Cardiac septum (tissue), 1 donor: ENCODE measurements around the gene CROCC2. TPM values are rescaled to one million over a fixed set of nuclear protein-coding genes. Genes with fewer than 3 reads are reported as not detected.
A peak's percentile ranks its signal among the peaks of the same experiment; 100 is the strongest.

Experiments used
- DNase-seq: peaks from one replicate; pipeline ENCODE4 v3.0.0-alpha.2; 2020; ENCODE audit warnings: low spot score
- intact Hi-C: fragments of 100-400 bp; cut with DNase I; formaldehyde crosslinking; loops from one replicate; pipeline ENCODE4 v1.14.0; 2022
- total RNA-seq: library from RNA; stranded (reverse); fragmentation: NEBNext Ultra II Directional; extraction: Animal tissue kit (Norgen Biotek cat#: 25700); gene quantifications from one replicate; pipeline ENCODE4 v1.2.1, GENCODE V29; 2021
- donor health status: DM: no; HTN: no; CAD: no.

The CROCC2 gene
- total RNA-seq, 1 donor from 2014 or later: not detected

GRCh38 chr2:240990266-240990529 lies 84.1 kb downstream of the CROCC2 start:
- intact Hi-C loops: loop anchor here (2.0 to 5.0 kb wide), 2 partner anchors 75 to 138 kb away; no protein-coding TSS in a partner anchor
- DNase-seq: peak; percentile 26

GRCh38 chr2:240990726-240991377 lies 84.7 kb downstream of the CROCC2 start:
- DNase-seq: peak; percentile 72
- intact Hi-C loops: loop anchor here (2.0 to 5.0 kb wide), 2 partner anchors 76 to 139 kb away; no protein-coding TSS in a partner anchor

GRCh38 chr2:240991378-240992263 lies 85.5 kb downstream of the CROCC2 start:
- peak; percentile 88 for DNase-seq
- intact Hi-C loops: loop anchor here (2.0 to 5.0 kb wide), 2 partner anchors 77 to 139 kb away; no protein-coding TSS in a partner anchor

DNA sequence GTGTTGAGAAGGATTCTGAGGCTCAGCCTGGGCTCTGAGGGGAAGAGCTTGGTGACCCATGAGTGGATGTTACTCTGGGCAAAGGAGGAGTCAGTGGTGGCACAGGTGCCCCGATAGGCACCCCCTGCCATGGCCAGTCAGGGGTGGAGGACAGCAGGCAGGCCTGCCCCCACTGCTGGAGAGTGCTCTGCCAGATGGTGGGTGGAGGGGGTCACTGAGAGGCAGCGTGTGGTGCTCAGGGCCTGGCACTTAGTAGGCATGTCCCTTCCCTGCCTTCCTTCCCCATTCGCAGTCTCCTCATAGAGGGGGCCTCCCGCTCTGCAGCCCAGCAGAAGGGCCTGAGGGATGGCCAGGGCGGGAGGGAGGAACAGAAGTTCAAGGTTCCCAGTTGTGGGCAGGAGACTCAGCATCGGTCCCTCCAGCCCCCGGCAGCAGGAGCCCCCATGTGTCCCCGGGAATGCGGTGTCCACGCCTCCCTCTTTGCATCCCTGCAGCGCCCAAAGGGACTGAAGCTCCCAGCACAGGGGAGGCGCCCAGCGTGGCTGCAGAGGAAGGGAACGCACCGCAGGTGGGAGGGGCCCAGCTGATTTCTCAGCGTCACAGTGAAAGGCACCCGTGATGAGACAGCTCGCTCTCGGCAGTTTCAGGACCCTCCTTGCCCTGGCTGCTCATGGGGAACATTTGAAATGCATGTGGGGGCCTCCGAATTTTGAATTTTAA lies 86.6 kb downstream of the CROCC2 start:
- intact Hi-C loops: loop anchor here (5.0 kb wide), 1 partner anchor 140 kb away; no protein-coding TSS in a partner anchor

GRCh38 chr2:240993446-240994170 lies 87.5 kb downstream of the CROCC2 start:
- peak; percentile 67 for DNase-seq
- intact Hi-C loops: loop anchor here (5.0 kb wide), 1 partner anchor 141 kb away; no protein-coding TSS in a partner anchor

More for the DNA sequence above, 86.6 kb downstream of the CROCC2 start:
- DNase-seq: peak; percentile 63

- DNase-seq: peak; percentile 57
- intact Hi-C loops: loop anchor here (5.0 kb wide), 1 partner anchor 142 kb away; no protein-coding TSS in a partner anchor
Observed at GRCh38 chr2:240994171-240994896, 88.2 kb downstream of the CROCC2 start.

DNA sequence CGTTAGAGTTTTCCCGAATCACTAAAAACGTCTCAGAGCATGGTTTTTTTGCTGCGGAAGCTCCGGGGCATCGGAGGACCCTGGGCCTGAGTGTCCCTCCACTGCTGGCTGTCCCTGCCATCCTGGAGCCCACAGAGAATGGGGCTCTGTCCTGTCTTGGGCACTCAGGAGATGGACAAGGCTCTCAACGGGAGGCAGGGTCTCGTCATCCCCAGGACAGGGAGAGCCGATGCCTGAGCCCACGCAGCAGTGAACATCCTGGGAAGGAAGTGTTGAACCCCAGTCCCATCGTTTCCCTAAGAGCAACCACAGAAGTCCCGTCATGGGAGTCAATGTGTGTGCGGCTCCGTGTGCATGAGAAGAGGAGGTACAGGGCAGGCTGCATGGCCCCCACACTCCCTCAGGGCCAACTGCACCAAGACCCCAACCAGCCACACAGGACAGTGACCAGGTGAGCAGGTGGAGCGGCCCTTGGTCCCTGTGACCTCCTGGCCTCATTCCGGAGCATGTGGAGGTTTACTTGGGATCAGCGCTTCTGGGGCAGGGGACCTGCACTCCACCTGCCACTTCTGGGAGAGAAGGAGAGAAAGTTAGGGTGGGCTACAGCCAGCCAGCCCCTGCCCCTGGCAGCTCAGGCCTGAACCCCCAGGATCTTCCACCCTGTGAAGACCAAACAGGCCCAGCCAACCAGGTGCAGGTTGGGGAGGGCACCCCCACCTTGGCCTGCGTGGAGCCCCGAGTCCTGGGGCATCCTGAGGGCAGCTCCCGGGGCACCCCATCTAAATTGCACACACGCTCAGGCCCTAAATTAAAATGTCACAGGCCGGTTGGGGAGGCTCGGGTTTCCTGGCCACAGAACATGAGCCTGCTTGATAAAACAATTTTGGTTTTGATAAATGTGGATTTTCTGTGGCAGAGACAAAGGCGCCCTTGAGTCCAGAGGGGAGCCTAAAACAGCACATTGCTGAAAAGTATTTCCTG lies 89.2 kb downstream of the CROCC2 start:
- peak; percentile 66 for DNase-seq

GRCh38 chr2:240996161-240996833 lies 90.2 kb downstream of the CROCC2 start:
- intact Hi-C loops: no loop called here

More for the DNA sequence above, 89.2 kb downstream of the CROCC2 start:
- intact Hi-C loops: no loop called here

GRCh38 chr2:240996834-240997140 lies 90.7 kb downstream of the CROCC2 start:
- intact Hi-C loops: no loop called here
- DNase-seq: peak; percentile 53

More at GRCh38 chr2:240996161-240996833, 90.2 kb downstream of the CROCC2 start:
- DNase-seq: peak; percentile 55

- peak; percentile 71 for DNase-seq
Observed at GRCh38 chr2:240997141-240997855, 91.2 kb downstream of the CROCC2 start.

DNA sequence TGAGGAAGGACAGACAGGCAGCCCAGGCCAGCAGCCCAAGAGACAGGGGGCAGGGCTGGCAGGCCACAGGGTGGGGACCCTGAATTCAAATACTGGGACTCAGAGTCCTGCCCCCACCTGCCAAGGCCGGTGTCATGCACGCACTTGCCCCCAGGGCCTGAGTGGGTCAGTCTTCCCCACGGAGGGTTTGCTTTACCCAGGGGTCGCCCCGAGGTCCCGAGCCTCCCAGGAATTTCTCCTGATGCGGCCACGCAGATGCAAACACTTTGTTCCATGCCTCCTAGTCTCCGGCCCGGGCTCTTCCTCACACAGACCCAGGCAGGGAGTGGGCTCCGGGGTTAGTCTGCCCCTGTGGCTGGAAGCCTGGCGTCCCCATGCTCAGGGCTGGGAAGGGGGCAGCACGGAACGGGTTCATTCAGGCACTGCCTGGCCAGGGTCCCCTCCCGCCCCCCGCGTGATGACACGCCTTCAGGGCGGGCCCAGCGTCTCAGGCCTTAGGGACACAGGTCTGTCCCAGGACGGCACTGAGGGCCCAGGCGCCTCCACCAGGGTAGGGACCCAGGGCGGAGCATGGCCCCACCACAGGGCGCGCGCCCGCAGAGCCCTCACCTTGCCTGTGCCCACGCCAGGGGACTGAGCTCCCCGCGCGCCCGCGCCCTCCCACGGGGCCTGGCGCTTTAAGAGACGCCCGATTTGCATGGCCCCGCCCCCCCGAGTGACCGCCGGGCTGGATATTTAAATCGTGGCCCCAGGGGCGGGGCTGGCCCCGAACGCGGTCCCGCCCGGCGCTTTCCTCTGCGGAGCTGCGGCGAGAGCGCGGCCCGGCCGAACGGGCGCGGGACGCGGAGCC lies 91.9 kb downstream of the CROCC2 start, which contains the start of gene SNED1:
SNED1 (plus strand) TSS at position 763 of the 850 bp plus-strand sequence. CDS start 220 bp downstream, outside the sequence.
- intact Hi-C loops: no loop called here
- DNase-seq: peak; percentile 93

More at GRCh38 chr2:240997141-240997855, 91.2 kb downstream of the CROCC2 start:
- intact Hi-C loops: no loop called here

- no peak for DNase-seq
- intact Hi-C loops: no loop called here
Observed at GRCh38 chr2:240998706-240998994, 92.5 kb downstream of the CROCC2 start.

DNA sequence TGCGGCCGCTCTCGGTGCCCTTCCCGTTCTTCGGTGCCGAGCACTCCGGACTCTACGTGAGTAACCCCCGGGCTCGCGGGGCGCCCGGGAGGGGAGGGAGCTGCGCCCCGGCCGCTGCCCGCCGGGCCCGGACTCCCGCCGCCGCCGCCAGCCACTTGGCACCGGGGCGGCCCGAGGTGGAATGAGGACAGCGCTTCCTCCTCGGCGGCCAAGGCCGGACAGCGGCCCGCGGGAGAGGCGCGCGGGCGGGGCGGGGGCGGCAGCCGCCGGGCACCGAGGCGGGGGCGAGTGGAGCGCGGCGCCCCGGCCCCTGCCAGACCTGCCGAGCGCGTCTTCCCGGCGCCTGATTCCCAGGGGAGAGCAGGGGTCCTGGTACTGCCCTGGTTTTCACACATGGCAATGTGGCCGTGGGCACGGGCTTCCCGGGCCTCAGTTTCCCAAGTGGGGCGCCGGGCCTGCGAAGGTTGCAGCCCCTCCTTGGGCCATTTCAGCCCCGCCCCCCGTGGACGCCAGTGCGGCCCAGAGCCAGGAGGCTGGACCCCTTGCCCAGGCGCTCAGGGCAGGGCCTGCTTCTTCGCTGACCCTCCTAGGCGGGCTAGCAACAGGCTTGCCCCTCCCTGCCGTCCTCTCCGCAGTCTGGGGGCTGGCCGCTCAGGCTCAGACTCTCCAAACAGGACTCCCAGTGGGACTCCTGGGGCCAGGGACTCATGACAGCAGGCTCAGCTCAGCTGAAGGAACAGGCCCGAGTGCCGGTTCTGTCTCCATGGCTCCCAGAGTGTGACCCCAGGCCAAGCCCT lies 93.1 kb downstream of the CROCC2 start:
- peak; percentile 75 for DNase-seq
- intact Hi-C loops: no loop called here

GRCh38 chr2:240999873-241000541 lies 93.9 kb downstream of the CROCC2 start:
- peak; percentile 67 for DNase-seq
- intact Hi-C loops: no loop called here
